PC-9 (cell line): ENCODE data around the gene RASAL2.

ENCODE experiments used
- EZH2 ChIP-seq: fragments of 200-600 bp; sonication (generic); IDR thresholded peaks from 2 replicates; pipeline ENCODE4 v1.8.0; 2017; ENCODE audit warnings: antibody characterized with exemption, low read depth
- TF ChIP-seq, protein P1 (sequence below): fragments of 200-600 bp; sonication (generic); conservative IDR thresholded peaks from 2 replicates; pipeline ENCODE4 v1.6.1; 2017; ENCODE audit warnings: mixed run types, antibody characterized with exemption, mild to moderate bottlenecking, moderate library complexity

GRCh38 chr1:178330153-178330552, 236.2 kb downstream of the RASAL2 start:
- TF ChIP-seq, protein P1, sequence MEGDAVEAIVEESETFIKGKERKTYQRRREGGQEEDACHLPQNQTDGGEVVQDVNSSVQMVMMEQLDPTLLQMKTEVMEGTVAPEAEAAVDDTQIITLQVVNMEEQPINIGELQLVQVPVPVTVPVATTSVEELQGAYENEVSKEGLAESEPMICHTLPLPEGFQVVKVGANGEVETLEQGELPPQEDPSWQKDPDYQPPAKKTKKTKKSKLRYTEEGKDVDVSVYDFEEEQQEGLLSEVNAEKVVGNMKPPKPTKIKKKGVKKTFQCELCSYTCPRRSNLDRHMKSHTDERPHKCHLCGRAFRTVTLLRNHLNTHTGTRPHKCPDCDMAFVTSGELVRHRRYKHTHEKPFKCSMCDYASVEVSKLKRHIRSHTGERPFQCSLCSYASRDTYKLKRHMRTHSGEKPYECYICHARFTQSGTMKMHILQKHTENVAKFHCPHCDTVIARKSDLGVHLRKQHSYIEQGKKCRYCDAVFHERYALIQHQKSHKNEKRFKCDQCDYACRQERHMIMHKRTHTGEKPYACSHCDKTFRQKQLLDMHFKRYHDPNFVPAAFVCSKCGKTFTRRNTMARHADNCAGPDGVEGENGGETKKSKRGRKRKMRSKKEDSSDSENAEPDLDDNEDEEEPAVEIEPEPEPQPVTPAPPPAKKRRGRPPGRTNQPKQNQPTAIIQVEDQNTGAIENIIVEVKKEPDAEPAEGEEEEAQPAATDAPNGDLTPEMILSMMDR = no peak
- TF ChIP-seq EZH2 = no peak
